HepG2 (cell line): ENCODE data around the gene ADGRG6. TPM values are rescaled to one million over a fixed set of nuclear protein-coding genes. Genes with fewer than 3 reads are reported as not detected.

Experiments used
- CC2D1A ChIP-seq: sonication (generic); formaldehyde crosslinking; IDR thresholded peaks from 2 replicates; pipeline ENCODE4 v1.8.1; 2023; ENCODE audit warnings: mild to moderate bottlenecking, missing genetic modification reagents
- E2F1 ChIP-seq: sonication (generic); formaldehyde crosslinking; IDR thresholded peaks from 2 replicates; pipeline ENCODE4 v1.5.0; 2020; ENCODE audit warnings: missing genetic modification reagents
- FOXK1 ChIP-seq: sonication (generic); formaldehyde crosslinking; IDR thresholded peaks from 2 replicates; pipeline ENCODE4 v1.4.0; 2020; ENCODE audit warnings: low read depth, missing genetic modification reagents, borderline replicate concordance
- KDM6A ChIP-seq: IDR thresholded peaks from 2 replicates; pipeline ENCODE4 v1.6.1; 2016; ENCODE audit warnings: low read depth
- LRRFIP1 ChIP-seq: sonication (generic); formaldehyde crosslinking; conservative IDR thresholded peaks from 2 replicates; pipeline ENCODE4 v1.4.0; 2020; ENCODE audit warnings: missing genetic modification reagents
- MIER2 ChIP-seq: IDR thresholded peaks from 2 replicates; pipeline ENCODE4 v1.6.1; 2016; ENCODE audit warnings: missing biosample characterization, missing genetic modification reagents
- PCBP2 ChIP-seq: fragments of 200-400 bp; formaldehyde crosslinking; optimal IDR thresholded peaks from 2 replicates; pipeline ENCODE3; 2018; ENCODE audit warnings: low read length, low read depth; ENCODE audit not compliant: poor library complexity, severe bottlenecking
- POLR2AphosphoS5 ChIP-seq: IDR thresholded peaks from 2 replicates; pipeline ENCODE4 v1.6.1; 2012; ENCODE audit warnings: low read depth, low read length
- RAD21 ChIP-seq: fragments of 450-650 bp; formaldehyde crosslinking; IDR thresholded peaks from 2 replicates; pipeline ENCODE4 v1.5.0; 2020; ENCODE audit warnings: mild to moderate bottlenecking
- REPIN1 ChIP-seq: sonication (generic); formaldehyde crosslinking; IDR thresholded peaks from 2 replicates; pipeline ENCODE4 v1.8.0; 2022; ENCODE audit warnings: missing genetic modification reagents, low read depth, mild to moderate bottlenecking, borderline replicate concordance
- SRY ChIP-seq: sonication (generic); formaldehyde crosslinking; IDR thresholded peaks from 2 replicates; pipeline ENCODE4 v1.8.0; 2022; ENCODE audit warnings: mild to moderate bottlenecking, missing genetic modification reagents
- U2AF2 ChIP-seq: fragments of 200-400 bp; formaldehyde crosslinking; IDR thresholded peaks from 2 replicates; pipeline ENCODE4 v1.6.1; 2017; ENCODE audit warnings: low read depth, mild to moderate bottlenecking, low read length
- ZEB1 ChIP-seq: IDR thresholded peaks from 2 replicates; pipeline ENCODE4 v1.6.1; 2012; ENCODE audit warnings: mild to moderate bottlenecking, low read depth, inconsistent platforms; ENCODE audit not compliant: insufficient replicate concordance
- ZNF441 ChIP-seq: sonication (generic); formaldehyde crosslinking; IDR thresholded peaks from 2 replicates; pipeline ENCODE4 v1.7.0; 2021; ENCODE audit warnings: missing genetic modification reagents, borderline replicate concordance
- ZNF674 ChIP-seq: sonication (generic); formaldehyde crosslinking; IDR thresholded peaks from 2 replicates; pipeline ENCODE4 v1.5.0; 2020; ENCODE audit warnings: low read depth, mild to moderate bottlenecking, missing genetic modification reagents
- ZNF740 ChIP-seq: sonication (generic); formaldehyde crosslinking; IDR thresholded peaks from 2 replicates; pipeline ENCODE4 v1.4.0; 2020; ENCODE audit warnings: missing genetic modification reagents
- ZNF841 ChIP-seq: sonication (generic); formaldehyde crosslinking; IDR thresholded peaks from 2 replicates; pipeline ENCODE4 v1.8.1; 2023; ENCODE audit warnings: missing genetic modification reagents, borderline replicate concordance
- polyA plus RNA-seq, 8 experiments: library from polyadenylated mRNA; depleted of rRNA in 3 of 8; stranded (reverse) in 7 of 8; unstranded in 1 of 8; fragments of >200 nt; fragmentation: Illumina TruSeq in 4 of 8; extraction: Trizol in 4 of 8; gene quantifications; 2 replicates each; pipeline versions ENCODE4 v1.2.1 to v1.2.3, GENCODE V29; 2011 to 2016; ENCODE audit warnings: low read depth in 4 of 8, missing spikeins in 1 of 8, mixed read lengths in 1 of 8; ENCODE audit not compliant: insufficient read depth in 1 of 8
- total RNA-seq, 5 experiments: library from RNA; depleted of rRNA; stranded (reverse); fragments of >200 nt; fragmentation: Illumina TruSeq; extraction: Trizol; gene quantifications; 2 replicates each; pipeline ENCODE4 v1.2.3, GENCODE V29; 2016; ENCODE audit warnings: low read depth in 1 of 5
- TF ChIP-seq, protein P1 (sequence below), 2 experiments: sonication (generic) in 1 of 2; formaldehyde crosslinking in 1 of 2; IDR thresholded peaks; 2 replicates each; pipeline versions ENCODE4 v1.5.1 to v1.6.1; 2011 to 2020; ENCODE audit warnings: borderline replicate concordance in 1 of 2, low read depth in 1 of 2, low read length in 1 of 2, mild to moderate bottlenecking in 1 of 2, missing genetic modification reagents in 1 of 2, moderate library complexity in 1 of 2
- TF ChIP-seq, protein P2 (sequence below): sonication (generic); formaldehyde crosslinking; IDR thresholded peaks from 2 replicates; pipeline ENCODE4 v1.5.0; 2020; ENCODE audit warnings: missing genetic modification reagents
- TF ChIP-seq, protein P3 (sequence below): sonication (generic); formaldehyde crosslinking; IDR thresholded peaks from 2 replicates; pipeline ENCODE4 v1.5.0; 2020; ENCODE audit warnings: mild to moderate bottlenecking, missing genetic modification reagents

The ADGRG6 gene
- total and polyA plus RNA-seq, 2 of the 13 experiments (the other 11 are each of a cell fraction or from before 2014, with no cell fraction given), result 129 to 249 TPM

DNA sequence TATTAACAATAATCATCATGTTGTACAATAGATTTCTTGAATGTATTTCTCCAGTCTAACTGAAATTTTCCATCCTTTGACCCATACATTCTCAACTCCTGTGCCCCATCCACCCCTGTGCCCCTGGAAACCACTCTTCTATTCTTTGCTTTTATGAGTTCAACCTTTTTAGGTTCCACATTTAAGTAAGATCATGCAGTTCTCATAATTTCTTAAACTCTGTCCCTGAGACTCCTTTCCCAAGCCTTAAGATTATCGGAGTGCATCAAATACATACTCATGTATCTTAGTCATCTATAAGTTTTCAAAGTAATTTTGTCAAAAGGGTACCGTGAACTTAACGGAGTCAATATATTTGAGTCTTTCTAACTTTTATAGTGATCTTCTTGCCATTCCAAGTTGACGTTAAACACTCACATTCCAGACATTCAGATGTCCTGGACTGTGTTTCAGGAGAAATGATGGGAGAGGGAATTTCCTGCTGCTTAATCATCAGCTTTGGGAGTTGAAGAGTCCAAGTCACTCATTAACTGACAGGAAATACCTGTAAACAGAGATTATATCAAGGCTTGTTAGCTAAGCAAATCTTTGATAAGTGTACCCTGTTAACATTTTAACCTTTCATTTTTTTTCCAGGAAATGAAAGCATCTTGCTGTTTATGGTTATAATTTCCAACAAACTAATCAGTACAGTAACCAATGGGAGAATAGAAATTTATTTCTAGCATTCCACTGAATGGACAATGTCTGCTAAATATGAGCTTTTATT, 73.3 kb downstream of the ADGRG6 start (continued):
- TF ChIP-seq LRRFIP1 (CRISPR knock-in tag) (no peak), POLR2AphosphoS5 (peak; percentile 77), E2F1 (CRISPR knock-in tag) (no peak; the same call in 1 of the 2 replicates), ZNF740 (no peak), U2AF2 (no peak), FOXK1 (CRISPR knock-in tag) (peak; percentile 95), RAD21 (no peak; the same call in 1 of the 2 replicates), CC2D1A (CRISPR knock-in tag) (0 out of 2 replicates have a peak, but pooled peaks have one; percentile 82), ZNF674 (no peak), MIER2 (CRISPR knock-in tag) (no peak; the same call in 1 of the 2 replicates), SRY (CRISPR knock-in tag) (no peak; the same call in 1 of the 2 replicates), KDM6A (CRISPR knock-in tag) (peak; percentile 87), ZEB1 (peak; percentile 56), REPIN1 (CRISPR knock-in tag) (peak; percentile 56; the same call in 1 of the 2 replicates), PCBP2 (no peak), ZNF841 (CRISPR knock-in tag) (no peak), ZNF441 (CRISPR knock-in tag) (no peak)
- TF ChIP-seq, protein P1, sequence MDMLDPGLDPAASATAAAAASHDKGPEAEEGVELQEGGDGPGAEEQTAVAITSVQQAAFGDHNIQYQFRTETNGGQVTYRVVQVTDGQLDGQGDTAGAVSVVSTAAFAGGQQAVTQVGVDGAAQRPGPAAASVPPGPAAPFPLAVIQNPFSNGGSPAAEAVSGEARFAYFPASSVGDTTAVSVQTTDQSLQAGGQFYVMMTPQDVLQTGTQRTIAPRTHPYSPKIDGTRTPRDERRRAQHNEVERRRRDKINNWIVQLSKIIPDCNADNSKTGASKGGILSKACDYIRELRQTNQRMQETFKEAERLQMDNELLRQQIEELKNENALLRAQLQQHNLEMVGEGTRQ (IDR thresholded peaks at IDR 0.05; ENCODE audit: low read depth, low read length), result no peak
- TF ChIP-seq, protein P1 (CRISPR knock-in tag; IDR thresholded peaks at IDR 0.05; ENCODE audit: borderline replicate concordance), result no peak
- TF ChIP-seq, protein P2, sequence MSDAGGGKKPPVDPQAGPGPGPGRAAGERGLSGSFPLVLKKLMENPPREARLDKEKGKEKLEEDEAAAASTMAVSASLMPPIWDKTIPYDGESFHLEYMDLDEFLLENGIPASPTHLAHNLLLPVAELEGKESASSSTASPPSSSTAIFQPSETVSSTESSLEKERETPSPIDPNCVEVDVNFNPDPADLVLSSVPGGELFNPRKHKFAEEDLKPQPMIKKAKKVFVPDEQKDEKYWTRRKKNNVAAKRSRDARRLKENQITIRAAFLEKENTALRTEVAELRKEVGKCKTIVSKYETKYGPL (CRISPR knock-in tag), result no peak
- TF ChIP-seq, protein P3, sequence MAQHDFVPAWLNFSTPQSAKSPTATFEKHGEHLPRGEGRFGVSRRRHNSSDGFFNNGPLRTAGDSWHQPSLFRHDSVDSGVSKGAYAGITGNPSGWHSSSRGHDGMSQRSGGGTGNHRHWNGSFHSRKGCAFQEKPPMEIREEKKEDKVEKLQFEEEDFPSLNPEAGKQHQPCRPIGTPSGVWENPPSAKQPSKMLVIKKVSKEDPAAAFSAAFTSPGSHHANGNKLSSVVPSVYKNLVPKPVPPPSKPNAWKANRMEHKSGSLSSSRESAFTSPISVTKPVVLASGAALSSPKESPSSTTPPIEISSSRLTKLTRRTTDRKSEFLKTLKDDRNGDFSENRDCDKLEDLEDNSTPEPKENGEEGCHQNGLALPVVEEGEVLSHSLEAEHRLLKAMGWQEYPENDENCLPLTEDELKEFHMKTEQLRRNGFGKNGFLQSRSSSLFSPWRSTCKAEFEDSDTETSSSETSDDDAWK (CRISPR knock-in tag), result no peak
